Activated CD8-positive, alpha-beta memory T cell treated with anti-CD3 and anti-CD28 coated beads for 48 hours (primary cell): ENCODE measurements around the gene KLHDC1.
"Not testable (repeated sequence)": the region's sequence is repeated elsewhere in the genome, so short reads cannot be mapped to it uniquely, and the experiment has no call there.

Experiments
- DNase-seq, 3 experiments: peaks; one replicate each; pipeline ENCODE4 v3.0.0-alpha.2; 2020; ENCODE audit warnings: low read depth in 2 of 3, low spot score in 2 of 3

KLHDC1 gene

GRCh38 chr14:49721733-49722435 lies 29.0 kb downstream of the KLHDC1 start:
- DNase-seq = not testable (repeated sequence)

DNA sequence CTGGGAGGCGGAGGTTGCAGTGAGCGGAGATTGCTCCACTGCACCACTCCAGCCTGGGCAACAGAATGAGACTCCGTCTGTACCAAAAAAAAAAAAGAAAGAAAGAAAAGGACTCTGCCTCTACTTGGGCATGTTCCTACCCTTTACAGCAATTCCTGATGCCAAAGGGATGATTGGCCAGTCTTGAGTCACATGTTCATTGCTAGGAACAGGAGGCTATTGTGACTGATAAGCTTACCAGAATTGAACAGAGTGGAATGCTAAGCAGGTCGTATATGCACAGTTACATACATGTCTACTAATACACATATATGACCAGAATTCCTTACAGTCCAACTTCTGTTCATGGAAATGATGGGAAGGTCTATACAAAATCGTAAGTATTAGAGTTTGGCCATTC lies 34.3 kb downstream of the KLHDC1 start:
- DNase-seq = no peak

- DNase-seq = no peak
Measured at GRCh38 chr14:49732896-49733295, 40.0 kb downstream of the KLHDC1 start.

DNA sequence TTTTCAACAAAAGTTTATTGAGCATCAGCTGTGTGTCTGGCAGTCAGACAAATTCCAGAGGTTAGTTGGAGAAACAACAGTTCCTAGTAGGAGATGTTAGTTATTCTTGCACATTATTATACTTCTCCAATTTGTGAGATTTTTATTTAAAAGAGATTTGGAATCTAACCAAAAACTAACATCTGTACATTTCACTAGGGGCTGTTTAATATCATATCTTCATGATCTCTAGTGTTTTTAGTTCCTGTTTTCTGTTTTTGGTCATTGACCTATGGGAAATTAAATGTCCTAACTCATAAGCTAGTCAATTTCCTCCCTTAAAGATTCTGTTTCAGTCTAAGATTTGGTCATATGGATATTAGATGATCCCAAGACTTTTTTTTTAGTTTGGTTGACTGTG lies 40.9 kb downstream of the KLHDC1 start:
- DNase-seq = no peak

DNA sequence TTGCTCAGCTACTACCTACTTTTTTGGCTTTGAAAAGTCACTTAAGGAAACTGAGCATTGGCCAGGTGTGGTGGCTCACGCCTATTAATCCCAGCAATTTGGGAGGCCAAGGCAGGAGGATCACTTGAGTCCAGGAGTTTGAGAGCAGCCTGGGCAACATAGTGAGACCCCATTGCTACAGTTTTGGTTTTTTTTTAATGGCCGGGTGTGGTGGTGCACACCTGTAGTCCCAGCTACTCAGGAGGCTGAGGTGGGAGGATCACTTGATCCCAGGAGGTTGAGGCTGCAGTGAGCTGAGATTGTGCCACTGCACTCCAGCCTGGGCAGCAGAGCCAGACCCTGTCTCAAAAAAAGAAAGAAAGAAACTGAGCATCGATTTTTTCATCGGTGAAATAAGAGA lies 42.7 kb downstream of the KLHDC1 start:
- not testable (repeated sequence) for DNase-seq

- DNase-seq = no peak
Measured at GRCh38 chr14:49745191-49745590, 52.3 kb downstream of the KLHDC1 start.

GRCh38 chr14:49746476-49746875 lies 53.6 kb downstream of the KLHDC1 start:
- DNase-seq = not testable (repeated sequence)

- no peak for DNase-seq
Measured at GRCh38 chr14:49754570-49755097, 61.7 kb downstream of the KLHDC1 start.

DNA sequence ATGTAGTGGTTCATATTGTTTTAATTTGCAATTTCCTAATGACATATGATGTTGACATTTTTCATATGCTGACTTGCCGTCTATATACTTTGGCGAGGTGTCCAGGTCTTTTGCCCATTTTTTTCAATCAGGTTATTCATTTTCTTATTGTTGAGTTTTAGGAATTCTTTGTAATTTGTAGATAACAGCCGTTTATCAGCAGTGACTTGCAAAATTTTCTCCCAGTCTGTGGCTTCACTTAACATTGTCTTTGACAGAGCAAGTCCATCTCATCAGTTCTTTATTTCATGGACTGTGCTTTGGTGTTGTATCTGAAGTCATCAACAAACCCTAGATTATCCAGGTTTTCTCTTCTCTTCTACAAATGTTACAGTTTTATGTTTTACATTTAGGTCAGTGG lies 62.5 kb downstream of the KLHDC1 start:
- DNase-seq = no peak

- no peak for DNase-seq
Measured at GRCh38 chr14:49761839-49762551, 69.1 kb downstream of the KLHDC1 start.

DNA sequence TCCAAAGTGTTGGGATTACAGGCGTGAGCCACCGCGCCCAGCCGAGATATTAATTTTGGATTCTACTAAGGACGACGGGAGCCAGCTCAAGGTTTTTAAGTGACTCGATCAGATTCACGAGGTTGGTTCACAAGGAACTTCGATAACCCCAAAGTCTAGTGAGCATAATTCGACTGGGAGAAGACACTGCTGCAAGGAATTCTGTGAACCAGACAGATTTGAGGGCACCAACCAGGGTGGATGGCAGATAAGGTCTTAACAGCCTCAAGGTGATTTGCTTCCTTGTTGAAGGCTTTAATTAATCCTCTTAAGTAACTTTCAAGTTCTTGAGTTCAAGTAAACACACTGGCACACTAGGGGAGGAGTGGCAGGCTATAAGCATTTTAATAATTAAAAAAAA lies 73.9 kb downstream of the KLHDC1 start:
- DNase-seq = no peak

- no peak for DNase-seq
Measured at GRCh38 chr14:49767270-49767570, 74.3 kb downstream of the KLHDC1 start.

GRCh38 chr14:49767571-49768300 lies 74.8 kb downstream of the KLHDC1 start, which contains the start of gene KLHDC2:
Gene KLHDC2 (plus strand): TSS chr14:49768153. CDS start chr14:49768469, 316 bp downstream.
- DNase-seq = peak; percentile 65 to 82 (median 67)

DNA sequence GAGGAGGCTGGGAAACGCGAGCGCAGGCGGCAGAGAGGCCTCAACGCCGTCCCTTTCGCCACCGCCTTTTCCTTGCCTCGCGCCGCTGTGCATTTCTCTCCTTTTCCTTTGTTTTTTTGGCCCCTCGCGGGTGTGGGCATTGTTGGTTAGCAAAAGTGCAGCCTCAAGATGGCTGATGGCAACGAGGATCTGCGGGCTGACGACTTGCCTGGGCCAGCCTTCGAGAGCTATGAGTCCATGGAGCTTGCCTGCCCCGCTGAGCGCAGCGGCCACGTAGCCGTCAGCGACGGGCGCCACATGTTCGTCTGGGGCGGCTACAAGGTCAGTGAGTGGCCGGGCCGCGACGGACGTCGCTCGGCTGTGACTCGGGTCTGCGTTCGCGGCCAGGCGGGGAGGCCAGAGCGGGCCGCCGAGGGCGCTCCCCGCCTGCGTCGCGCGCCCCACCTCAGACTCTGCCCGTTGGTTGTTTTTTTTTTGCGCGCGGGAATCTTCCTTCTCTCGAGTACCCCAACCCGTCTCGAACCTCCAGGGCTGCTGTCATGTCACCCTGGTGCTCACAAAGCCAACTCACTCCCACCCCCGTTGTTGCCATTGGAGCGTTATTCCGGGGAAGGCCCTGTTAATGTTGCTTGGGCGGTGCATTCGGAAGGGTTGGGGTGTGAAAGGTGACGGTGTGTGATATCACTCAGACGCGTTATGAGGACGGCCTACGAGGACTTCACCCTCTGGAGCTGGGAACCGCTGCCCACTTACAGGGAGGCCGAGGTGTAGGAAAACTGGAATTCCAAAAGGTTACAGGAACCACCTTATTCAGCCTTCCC lies 75.6 kb downstream of the KLHDC1 start:
- DNase-seq = peak; percentile 24 to 65 (median 44)

DNA sequence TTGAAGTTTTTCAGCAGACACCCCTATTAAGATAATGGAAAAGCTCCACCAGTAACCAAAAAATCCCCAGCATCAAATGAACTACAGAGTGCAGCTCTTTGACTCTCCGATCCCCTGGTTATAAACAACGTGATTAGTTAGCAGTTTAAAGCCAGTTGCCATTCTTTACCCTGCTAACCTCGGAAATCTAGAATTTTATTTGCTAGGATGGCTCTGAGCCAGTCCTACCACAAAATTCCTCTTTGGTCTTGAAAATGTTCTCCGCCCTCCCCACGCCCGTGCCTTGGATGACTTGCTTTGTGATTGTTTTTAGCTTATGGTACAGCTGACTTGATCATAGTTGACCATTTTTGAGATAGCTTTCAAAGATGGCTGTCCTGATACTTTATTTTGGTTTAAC lies 76.3 kb downstream of the KLHDC1 start:
- no peak for DNase-seq

DNA sequence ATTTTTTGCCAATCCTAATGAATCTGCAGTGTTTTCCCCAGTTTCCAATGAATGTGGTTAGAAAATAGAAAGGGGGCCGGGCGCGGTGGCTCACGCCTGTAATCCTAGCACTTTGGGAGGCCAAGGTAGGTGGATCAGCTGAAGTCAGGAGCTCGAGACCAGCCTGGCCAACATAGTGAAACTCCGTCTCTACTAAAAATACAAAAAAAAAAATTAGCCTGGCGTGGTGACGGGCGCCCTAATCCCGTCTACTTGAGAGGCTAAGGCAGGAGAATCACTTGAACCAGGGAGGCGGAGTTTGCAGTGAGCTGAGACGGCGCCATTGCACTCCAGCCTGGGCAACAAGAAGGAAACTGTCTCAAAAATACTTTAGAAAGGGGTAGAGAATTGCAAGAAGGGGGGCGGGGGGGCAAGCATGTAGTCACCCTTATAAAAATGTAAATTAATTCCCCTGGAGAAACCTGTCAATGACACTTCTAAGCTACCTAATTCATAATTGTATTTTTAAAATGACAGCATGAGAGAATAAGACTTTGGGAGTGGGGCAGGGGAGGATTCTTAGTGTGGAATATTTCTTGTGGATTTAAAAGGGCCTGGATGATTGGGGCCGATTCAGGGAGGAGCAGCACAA lies 76.8 kb downstream of the KLHDC1 start:
- DNase-seq = no peak

DNA sequence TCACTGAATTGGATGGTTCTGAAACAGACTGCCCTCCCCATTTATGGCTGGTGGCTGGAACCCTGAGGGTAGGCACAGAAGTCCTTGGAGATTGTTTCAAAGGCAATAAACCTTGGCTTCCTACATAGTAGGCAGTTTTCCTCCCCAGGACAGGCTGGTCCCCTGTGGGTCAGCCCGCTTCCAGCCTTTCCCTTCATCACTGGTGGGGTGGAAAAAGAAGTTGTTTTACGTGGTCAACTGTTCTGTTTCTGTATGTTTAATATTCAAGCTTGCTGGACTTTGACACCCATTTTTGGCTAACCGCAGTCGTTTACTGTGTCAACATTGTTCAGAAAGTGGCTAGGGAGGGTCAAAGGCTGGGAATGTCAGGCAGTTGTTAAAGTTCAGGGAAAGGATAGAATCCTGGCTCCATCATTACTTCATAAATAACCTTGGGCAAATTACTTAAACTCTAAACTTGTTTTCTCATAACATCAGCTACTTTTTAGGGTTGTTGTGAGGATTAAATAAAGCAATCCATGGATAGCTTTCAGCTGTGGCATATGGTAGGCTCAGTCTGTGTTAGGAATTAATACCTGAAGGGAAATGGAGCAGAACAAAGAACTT lies 77.4 kb downstream of the KLHDC1 start:
- DNase-seq = no peak

DNA sequence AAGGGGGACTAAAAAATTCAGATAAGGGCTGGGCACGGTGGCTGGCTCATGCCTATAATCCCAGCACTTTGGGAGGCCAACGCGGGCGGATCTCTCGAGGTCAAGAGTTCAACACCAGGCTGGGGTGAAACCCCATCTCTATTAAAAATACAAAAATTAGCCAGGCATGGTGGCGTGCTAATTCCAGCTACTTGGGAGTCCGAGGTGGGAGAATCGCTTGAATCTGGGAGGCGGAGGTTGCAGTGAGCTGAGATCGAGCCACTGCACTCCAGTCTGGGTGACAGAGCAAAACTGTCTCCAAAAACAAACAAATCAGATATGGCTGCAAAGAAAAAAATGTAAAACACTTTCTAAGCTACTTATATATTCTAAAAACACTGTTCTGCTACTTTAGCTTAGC lies 78.8 kb downstream of the KLHDC1 start:
- not testable (repeated sequence) for DNase-seq

- no peak for DNase-seq
Measured at GRCh38 chr14:49774106-49774505, 81.2 kb downstream of the KLHDC1 start.

DNA sequence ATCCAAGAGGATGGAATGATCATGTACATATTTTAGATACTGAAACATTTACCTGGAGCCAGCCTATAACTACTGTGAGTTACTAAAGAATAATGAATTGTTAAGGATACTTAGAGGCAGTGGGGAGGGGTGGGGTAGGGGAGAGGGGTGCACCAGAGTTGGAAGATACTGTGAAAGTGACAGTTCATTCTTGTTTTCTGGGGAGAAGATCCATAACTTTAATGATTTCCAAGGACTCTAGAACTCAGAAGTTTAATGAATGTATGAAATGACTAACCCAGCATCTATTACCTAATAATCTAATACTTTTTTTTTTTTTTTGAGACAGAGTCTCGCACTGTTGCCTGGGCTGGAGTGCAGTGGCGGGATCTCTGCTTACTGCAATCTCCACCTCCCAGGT lies 85.5 kb downstream of the KLHDC1 start:
- no peak for DNase-seq
